Peyer's patch (tissue), 4 donors: ENCODE measurements around the gene FHOD3. TPM values are rescaled to one million over a fixed set of nuclear protein-coding genes. Genes with fewer than 3 reads are reported as not detected.
"Not testable (repeated sequence)": the region's sequence is repeated elsewhere in the genome, so short reads cannot be mapped to it uniquely, and the experiment has no call there.

Experiments
- DNase-seq, 3 donors: peaks; one replicate each; pipeline ENCODE4 v3.0.0-alpha.2; 2017 to 2019
- H3K27ac ChIP-seq, 4 donors: fragments of 200-600 bp; sonication (generic); one replicate each; pipeline ENCODE4 v1.5.1; 2016 to 2019
- H3K27me3 ChIP-seq, 2 donors: fragments of 200-600 bp; sonication (generic); one replicate each; pipeline ENCODE4 v1.5.1; 2019
- H3K36me3 ChIP-seq, 3 donors: fragments of 200-600 bp; sonication (generic); one replicate each; pipeline ENCODE4 v1.5.1; 2016 to 2019
- H3K4me1 ChIP-seq, 4 donors: fragments of 200-600 bp; sonication (generic); one replicate each; pipeline ENCODE4 v1.5.1; 2016 to 2019
- H3K4me3 ChIP-seq, 4 donors: fragments of 200-600 bp; sonication (generic); 1 replicate in 3 of 4; 2 replicates in 1 of 4; pipeline ENCODE4 v1.5.1; 2016 to 2019; ENCODE audit warnings: mild to moderate bottlenecking in 1 of 4
- H3K9me3 ChIP-seq, 4 donors: fragments of 200-600 bp; sonication (generic); one replicate each; pipeline ENCODE4 v1.5.1; 2016 to 2019; ENCODE audit warnings: mild to moderate bottlenecking in 1 of 4
- POLR2A ChIP-seq, 2 donors: fragments of 450-650 bp; IDR thresholded peaks; one replicate each; pipeline ENCODE4 v1.5.1; 2017; ENCODE audit warnings: antibody characterized with exemption in 2 of 2, mild to moderate bottlenecking in 2 of 2, moderate library complexity in 2 of 2
- total RNA-seq, 4 donors: library from RNA; depleted of rRNA; stranded (reverse); fragments of >200 nt; gene quantifications; one replicate each; pipeline ENCODE4 v1.1.0, GENCODE V29; 2016
- TF ChIP-seq, protein P1 (sequence below), 6 experiments: fragments of 450-650 bp in 4 of 6; fragments of 200-600 bp in 2 of 6; sonication (generic) in 1 of 6; IDR thresholded peaks; one replicate each; pipeline ENCODE4 v1.5.1; 2017 to 2019; ENCODE audit warnings: antibody characterized with exemption in 6 of 6, mild to moderate bottlenecking in 3 of 6, moderate library complexity in 1 of 6

Gene FHOD3
- total RNA-seq, 4 donors from 2014 or later: 0.53 to 10.7 (median 4.6) TPM

DNA sequence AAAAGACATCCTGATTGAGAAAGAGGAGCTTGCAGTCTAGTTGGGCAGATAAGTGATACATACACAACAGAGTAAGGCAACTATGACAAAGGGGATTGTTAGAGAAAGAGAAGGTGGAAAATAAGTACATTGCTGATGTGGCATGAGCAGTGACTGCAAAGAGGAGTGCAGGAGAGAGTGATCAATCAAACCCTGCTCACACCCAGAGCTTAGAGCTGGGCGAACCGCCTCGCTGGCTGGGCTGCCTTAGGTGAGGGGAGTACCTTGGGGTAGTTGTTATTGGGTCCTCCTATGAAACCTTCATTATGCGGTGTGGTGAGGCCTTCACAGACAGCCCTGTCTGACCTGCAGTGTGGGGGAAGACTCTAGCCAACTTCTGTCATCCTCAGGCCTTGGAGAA lies 161.7 kb downstream of the FHOD3 start:
- Histone ChIP-seq H3K36me3 (no peaks in the 10 kb centered on the region), H3K4me3 (no peak overlapping the region), H3K27me3 (no peaks in the 10 kb centered on the region), H3K9me3 (no peaks in the 10 kb centered on the region), H3K4me1 (no peaks in the 10 kb centered on the region), H3K27ac (no peak overlapping the region)
- TF ChIP-seq, protein P1, sequence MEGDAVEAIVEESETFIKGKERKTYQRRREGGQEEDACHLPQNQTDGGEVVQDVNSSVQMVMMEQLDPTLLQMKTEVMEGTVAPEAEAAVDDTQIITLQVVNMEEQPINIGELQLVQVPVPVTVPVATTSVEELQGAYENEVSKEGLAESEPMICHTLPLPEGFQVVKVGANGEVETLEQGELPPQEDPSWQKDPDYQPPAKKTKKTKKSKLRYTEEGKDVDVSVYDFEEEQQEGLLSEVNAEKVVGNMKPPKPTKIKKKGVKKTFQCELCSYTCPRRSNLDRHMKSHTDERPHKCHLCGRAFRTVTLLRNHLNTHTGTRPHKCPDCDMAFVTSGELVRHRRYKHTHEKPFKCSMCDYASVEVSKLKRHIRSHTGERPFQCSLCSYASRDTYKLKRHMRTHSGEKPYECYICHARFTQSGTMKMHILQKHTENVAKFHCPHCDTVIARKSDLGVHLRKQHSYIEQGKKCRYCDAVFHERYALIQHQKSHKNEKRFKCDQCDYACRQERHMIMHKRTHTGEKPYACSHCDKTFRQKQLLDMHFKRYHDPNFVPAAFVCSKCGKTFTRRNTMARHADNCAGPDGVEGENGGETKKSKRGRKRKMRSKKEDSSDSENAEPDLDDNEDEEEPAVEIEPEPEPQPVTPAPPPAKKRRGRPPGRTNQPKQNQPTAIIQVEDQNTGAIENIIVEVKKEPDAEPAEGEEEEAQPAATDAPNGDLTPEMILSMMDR (IDR thresholded peaks at IDR 0.05): no peak
- no peak for TF ChIP-seq POLR2A (IDR thresholded peaks at IDR 0.05)
- no peak for DNase-seq

DNA sequence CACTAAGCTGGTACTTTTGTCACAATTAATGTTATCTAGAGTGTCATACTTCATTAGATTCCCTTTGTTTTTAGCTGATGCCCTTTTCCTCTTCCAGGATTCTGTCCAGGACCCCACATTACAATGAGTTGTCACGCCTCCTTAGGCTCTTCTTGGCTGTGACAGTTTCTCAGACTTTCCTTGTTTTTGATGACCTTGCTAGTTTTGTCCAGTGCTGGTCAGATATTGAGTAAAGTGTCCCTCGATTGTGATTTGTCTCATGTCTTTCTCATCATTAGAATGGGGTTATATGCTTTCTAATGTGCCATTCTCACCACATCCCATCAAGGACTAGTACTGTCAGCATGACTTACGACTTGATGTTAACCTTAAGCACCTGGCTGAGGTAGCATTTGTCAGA lies 162.3 kb downstream of the FHOD3 start:
- Histone ChIP-seq H3K4me3 (no peak overlapping the region), H3K27ac (no peak overlapping the region), H3K4me1 (no peaks in the 10 kb centered on the region), H3K36me3 (no peaks in the 10 kb centered on the region), H3K9me3 (no peaks in the 10 kb centered on the region), H3K27me3 (no peaks in the 10 kb centered on the region)
- TF ChIP-seq POLR2A (IDR thresholded peaks at IDR 0.05): no peak
- TF ChIP-seq, protein P1 (IDR thresholded peaks at IDR 0.05): no peak
- no peak for DNase-seq

DNA sequence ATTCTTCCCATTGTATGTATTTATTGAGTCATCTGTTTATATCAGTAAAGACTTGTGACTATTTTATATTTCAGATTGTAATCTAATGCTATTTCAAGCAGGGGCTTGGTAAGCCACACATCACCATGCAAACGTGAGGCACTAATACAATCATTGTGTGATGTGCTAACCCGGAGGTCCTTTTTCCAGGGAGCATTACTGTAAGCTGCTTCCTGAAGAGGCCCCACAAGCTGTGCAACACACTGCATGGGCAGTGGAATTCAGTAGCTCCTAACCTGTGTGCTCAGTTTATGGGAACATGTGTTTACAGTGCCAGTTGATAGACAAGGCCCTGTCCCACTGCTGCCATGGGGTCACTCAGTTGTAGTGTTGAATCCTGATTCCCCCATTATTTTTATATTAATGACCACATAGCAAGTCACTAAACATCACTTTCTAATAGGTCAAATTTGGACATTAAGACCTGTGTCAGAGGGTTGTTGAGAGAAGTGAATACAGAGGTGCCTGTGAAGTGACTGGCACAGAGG lies 162.9 kb downstream of the FHOD3 start:
- H3K36me3 ChIP-seq: no peaks in the 10 kb centered on the region
- no peaks in the 10 kb centered on the region for H3K4me1 ChIP-seq
- no peak for DNase-seq
- no peaks in the 10 kb centered on the region for H3K27me3 ChIP-seq
- H3K9me3 ChIP-seq: no peaks in the 10 kb centered on the region
- TF ChIP-seq, protein P1 (IDR thresholded peaks at IDR 0.05): no peak
- TF ChIP-seq POLR2A (IDR thresholded peaks at IDR 0.05): no peak
- H3K4me3 ChIP-seq: no peak overlapping the region
- H3K27ac ChIP-seq: no peak overlapping the region

DNA sequence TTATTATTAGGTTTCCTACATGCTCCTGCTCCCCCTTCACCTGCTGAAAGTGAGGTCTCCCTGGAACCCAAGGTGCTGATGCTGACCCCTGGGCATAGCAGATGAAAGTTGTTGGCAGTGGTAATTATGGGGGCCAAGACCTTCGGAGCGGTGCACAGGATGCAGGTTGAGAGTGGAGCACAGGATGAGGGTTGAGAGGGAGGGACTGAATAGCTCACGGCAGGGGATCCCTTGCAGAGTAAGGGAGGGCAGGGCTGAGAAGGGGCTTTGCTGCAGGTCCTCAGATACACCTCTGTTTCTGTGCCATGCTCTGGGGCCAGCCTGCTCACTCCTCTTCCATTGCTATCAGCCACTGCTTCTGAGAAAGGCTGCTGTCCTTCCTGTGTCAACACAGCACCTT lies 163.3 kb downstream of the FHOD3 start:
- no peak for TF ChIP-seq POLR2A (IDR thresholded peaks at IDR 0.05)
- TF ChIP-seq, protein P1 (IDR thresholded peaks at IDR 0.05): no peak
- no peak overlapping the region for H3K4me3 ChIP-seq
- no peaks in the 10 kb centered on the region for H3K4me1 ChIP-seq
- H3K27ac ChIP-seq: no peak overlapping the region
- H3K27me3 ChIP-seq: no peaks in the 10 kb centered on the region
- no peak for DNase-seq
- H3K36me3 ChIP-seq: no peaks in the 10 kb centered on the region
- no peaks in the 10 kb centered on the region for H3K9me3 ChIP-seq

DNA sequence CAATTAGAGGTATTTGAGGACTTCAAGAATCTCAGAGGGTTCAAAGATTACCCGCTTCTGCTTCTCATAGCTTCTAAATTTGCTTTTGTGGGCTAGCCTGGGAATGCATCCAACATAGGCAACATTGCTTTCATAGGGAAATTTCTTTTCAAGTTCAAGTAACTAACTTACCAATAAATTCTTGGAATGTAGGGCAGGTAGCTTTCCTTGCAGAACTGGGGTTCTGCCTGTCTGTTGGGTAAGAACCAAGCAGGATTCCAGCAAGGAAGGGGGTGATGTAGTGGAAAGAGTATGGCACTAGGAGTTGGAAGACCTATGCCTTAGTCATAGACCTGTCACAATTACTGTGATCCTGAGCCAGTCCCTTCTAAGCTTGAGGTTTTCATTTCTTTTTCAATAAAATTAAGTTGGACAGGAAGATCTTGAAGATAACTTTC lies 164.1 kb downstream of the FHOD3 start:
- no peak overlapping the region for H3K4me3 ChIP-seq
- no peak for DNase-seq
- H3K9me3 ChIP-seq: no peaks in the 10 kb centered on the region
- H3K4me1 ChIP-seq: no peaks in the 10 kb centered on the region
- H3K36me3 ChIP-seq: no peaks in the 10 kb centered on the region
- H3K27ac ChIP-seq: no peak overlapping the region
- no peaks in the 10 kb centered on the region for H3K27me3 ChIP-seq
- no peak for TF ChIP-seq POLR2A (IDR thresholded peaks at IDR 0.05)
- TF ChIP-seq, protein P1 (IDR thresholded peaks at IDR 0.05): no peak

DNA sequence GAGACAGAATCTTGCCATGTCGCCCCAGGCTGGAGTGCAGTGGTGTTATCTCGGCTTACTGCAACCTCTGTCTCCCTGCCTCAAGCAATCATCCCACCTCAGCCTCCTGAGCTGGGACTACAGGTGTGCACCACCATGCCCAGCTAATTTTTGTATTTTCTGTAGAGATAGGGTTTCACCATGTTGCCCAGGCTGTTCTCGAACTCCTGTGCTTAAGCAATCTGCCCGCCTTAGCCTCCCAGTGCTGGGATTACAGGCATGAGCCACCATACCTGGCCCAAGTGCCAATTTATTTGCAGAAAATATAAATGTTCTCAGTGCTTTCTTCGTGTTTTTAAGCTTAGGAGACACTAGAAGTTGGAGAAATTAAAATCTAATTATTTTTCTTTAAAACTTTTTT lies 166.0 kb downstream of the FHOD3 start:
- not testable (repeated sequence) for H3K27ac ChIP-seq, H3K9me3 ChIP-seq, H3K36me3 ChIP-seq, H3K27me3 ChIP-seq, H3K4me3 ChIP-seq, H3K4me1 ChIP-seq, DNase-seq
